CD4-positive, CD25-positive, alpha-beta regulatory T cell (primary cell): ENCODE data around the gene SLC4A1AP. TPM values are rescaled to one million over a fixed set of nuclear protein-coding genes. Genes with fewer than 3 reads are reported as not detected.
"Not testable (repeated sequence)": the region's sequence is repeated elsewhere in the genome, so short reads cannot be mapped to it uniquely, and the experiment has no call there.

Experiments
- ATAC-seq, 2 donors: fragments of 150-1000 bp; cut with Tn5 transposase; one replicate each; pipeline ENCODE4 v1.10.0; 2021; ENCODE audit warnings: low read depth in 2 of 2, moderate number of reproducible peaks in 2 of 2, moderate library complexity in 1 of 2
- DNase-seq, 3 donors: peaks; one replicate each; pipeline versions ENCODE4 v3.0.0 to v3.0.0-alpha.2; 2012 to 2022; ENCODE audit warnings: mixed read lengths in 1 of 3
- H3K27ac ChIP-seq: one replicate; pipeline ENCODE4 v1.7.0; 2013; ENCODE audit warnings: mild to moderate bottlenecking, low read length; ENCODE audit not compliant: insufficient read depth, poor library complexity, severe bottlenecking
- H3K27me3 ChIP-seq: one replicate; pipeline ENCODE4 v1.7.0; 2013; ENCODE audit warnings: low read length; ENCODE audit not compliant: control insufficient read depth, insufficient read depth
- H3K36me3 ChIP-seq: one replicate; pipeline ENCODE4 v1.7.0; 2013; ENCODE audit warnings: mild to moderate bottlenecking, low read length, moderate library complexity; ENCODE audit not compliant: control insufficient read depth, insufficient read depth
- H3K4me1 ChIP-seq: 2 replicates; pipeline ENCODE4 v1.7.0; 2013; ENCODE audit warnings: mild to moderate bottlenecking, low read length; ENCODE audit not compliant: insufficient read depth, control insufficient read depth, poor library complexity, severe bottlenecking
- H3K4me3 ChIP-seq: one replicate; pipeline ENCODE4 v1.7.0; 2013; ENCODE audit warnings: low read depth, mild to moderate bottlenecking, low read length, moderate library complexity
- H3K9me3 ChIP-seq, 2 experiments: 1 replicate in 1 of 2; 2 replicates in 1 of 2; pipeline ENCODE4 v1.7.0; 2013; ENCODE audit warnings: low read length in 2 of 2, mild to moderate bottlenecking in 1 of 2, moderate library complexity in 1 of 2; ENCODE audit not compliant: control insufficient read depth in 2 of 2
- H3K27ac Mint-ChIP-seq, 3 donors: one replicate each; pipeline ENCODE4 v1.8.0; 2020 to 2022; ENCODE audit warnings: mild to moderate bottlenecking in 3 of 3, mixed read lengths in 3 of 3, moderate library complexity in 2 of 3
- H3K27me3 Mint-ChIP-seq: one replicate; pipeline ENCODE4 v1.8.0; 2022; ENCODE audit warnings: mild to moderate bottlenecking, mixed read lengths
- H3K36me3 Mint-ChIP-seq: one replicate; pipeline ENCODE4 v1.8.0; 2020; ENCODE audit warnings: mixed read lengths
- H3K4me1 Mint-ChIP-seq, 4 donors: one replicate each; pipeline ENCODE4 v1.8.0; 2020 to 2022; ENCODE audit warnings: mixed read lengths in 4 of 4, mild to moderate bottlenecking in 1 of 4
- H3K4me3 Mint-ChIP-seq, 4 donors: one replicate each; pipeline ENCODE4 v1.8.0; 2020 to 2022; ENCODE audit warnings: mild to moderate bottlenecking in 4 of 4, mixed read lengths in 4 of 4, moderate library complexity in 3 of 4
- H3K9me3 Mint-ChIP-seq, 7 donors: one replicate each; pipeline ENCODE4 v1.8.0; 2020 to 2022; ENCODE audit warnings: mixed read lengths in 7 of 7, mild to moderate bottlenecking in 3 of 7, moderate library complexity in 2 of 7
- polyA plus RNA-seq, 4 donors: library from polyadenylated mRNA; unstranded; fragments of 300-500 nt; fragmentation: Illumina TruSeq; gene quantifications; one replicate each; pipeline ENCODE4 v1.2.3, GENCODE V29; 2021
- total RNA-seq: library from RNA; stranded (reverse); gene quantifications from one replicate; pipeline ENCODE4 v1.2.3, GENCODE V29; 2022

The SLC4A1AP gene
- total and polyA plus RNA-seq, 5 donors from 2014 or later = 20.8 to 28.3 (median 25.3) TPM

DNA sequence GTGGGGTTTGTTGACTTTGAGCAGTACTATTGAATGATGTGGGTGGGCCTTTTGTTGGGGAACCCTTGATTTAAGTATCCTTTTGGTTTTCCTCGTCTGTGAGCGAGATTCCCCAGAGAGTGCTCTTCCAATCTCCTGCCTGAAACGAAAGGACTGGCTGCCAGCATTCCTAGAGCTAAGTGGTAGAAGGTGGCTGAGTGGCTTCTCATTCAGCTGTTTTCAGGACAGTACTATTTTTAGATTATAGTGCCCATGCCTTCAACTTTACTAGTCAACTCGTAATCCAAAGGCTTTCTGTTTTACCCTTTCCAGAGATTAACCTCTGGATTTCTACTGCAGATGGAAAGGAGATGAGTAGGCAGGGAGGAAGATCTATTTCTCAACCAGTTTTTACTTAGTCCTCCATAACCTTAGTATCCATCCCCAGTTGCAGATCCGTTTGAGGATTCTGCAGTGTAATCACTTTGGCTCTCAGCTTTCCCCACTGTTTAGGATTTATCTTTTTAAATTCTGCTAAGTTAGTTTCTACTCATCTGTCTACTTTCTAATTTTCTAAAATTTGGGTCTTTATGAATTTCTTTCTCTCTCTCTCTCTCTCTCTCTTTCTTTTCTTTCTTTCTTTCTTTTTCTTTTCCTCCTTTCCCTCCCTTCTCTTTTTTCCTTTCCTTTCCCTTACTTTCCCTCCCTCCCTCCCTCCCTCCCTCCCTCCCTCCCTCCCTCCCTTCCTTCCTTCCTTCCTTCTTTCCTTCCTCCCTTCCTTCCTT is 9.2 kb downstream of the SLC4A1AP start:
- Histone ChIP-seq H3K27ac (no peak overlapping the region), H3K27me3 (no peaks in the 10 kb centered on the region), H3K9me3 (no peaks in the 10 kb centered on the region), H3K4me1 (no peaks in the 10 kb centered on the region), H3K4me3 (no peak overlapping the region), H3K36me3 (peaks cover 70% of the 10 kb centered on the region)
- Mint-ChIP-seq H3K27ac (no peak overlapping the region), H3K27me3 (no peaks in the 10 kb centered on the region), H3K4me3 (no peak overlapping the region), H3K9me3 (no peaks in the 10 kb centered on the region), H3K36me3 (peaks cover 47% of the 10 kb centered on the region), H3K4me1 (peaks cover 10 to 27% (median 13%) of the 10 kb centered on the region in 4 donors)
- ATAC-seq (no peak), DNase-seq (no peak)

DNA sequence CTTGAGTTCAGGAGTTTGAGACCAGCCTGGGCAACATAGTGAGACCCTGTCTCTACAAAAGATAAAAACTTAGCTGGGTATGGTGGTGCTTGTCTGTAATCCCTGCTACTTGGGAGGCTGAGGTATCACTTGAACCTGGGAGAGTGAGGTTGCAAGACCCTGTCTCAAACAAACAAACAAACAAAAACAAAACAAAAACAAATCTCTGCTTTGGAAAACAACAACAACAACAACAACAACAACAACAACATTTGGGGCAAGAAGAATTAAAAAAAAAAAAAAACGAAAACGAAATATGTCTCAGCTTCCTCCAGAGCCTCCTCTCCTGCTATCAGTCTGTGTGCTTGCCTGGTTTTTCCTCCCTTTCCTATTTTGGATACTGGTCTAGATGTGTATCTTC is 16.9 kb downstream of the SLC4A1AP start:
- no peak overlapping the region for H3K27ac Mint-ChIP-seq
- H3K4me1 ChIP-seq = no peaks in the 10 kb centered on the region
- H3K9me3 Mint-ChIP-seq = no peaks in the 10 kb centered on the region
- H3K27me3 Mint-ChIP-seq = no peaks in the 10 kb centered on the region
- H3K36me3 Mint-ChIP-seq = peaks cover 36% of the 10 kb centered on the region
- peaks cover 9 to 11% (median 10%) of the 10 kb centered on the region in 4 donors for H3K4me1 Mint-ChIP-seq
- DNase-seq (no peak), ATAC-seq (no peak)
- H3K27ac ChIP-seq = no peak overlapping the region
- H3K4me3 ChIP-seq = no peak overlapping the region
- peaks cover 65% of the 10 kb centered on the region for H3K36me3 ChIP-seq
- H3K9me3 ChIP-seq = no peaks in the 10 kb centered on the region
- no peak overlapping the region for H3K4me3 Mint-ChIP-seq
- H3K27me3 ChIP-seq = no peaks in the 10 kb centered on the region

DNA sequence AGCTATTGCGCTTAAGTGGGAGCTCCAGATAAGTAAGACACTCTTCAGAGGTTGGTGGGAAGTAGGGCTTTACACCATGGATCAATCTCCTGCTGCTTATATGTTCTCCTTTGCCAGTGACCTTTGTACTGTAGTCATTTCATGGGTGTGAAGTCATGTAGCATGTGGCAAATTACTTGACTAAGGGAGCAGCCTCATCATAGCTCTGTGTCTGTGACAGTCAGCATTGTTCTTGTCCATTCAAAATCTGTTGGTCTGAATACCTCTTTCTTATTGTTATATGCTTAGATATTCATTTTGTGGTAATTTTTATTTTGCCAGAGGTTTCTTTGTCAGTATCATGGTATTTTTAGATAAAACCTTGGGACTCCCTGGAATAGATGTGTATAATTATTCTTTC is 18.2 kb downstream of the SLC4A1AP start:
- DNase-seq (no peak), ATAC-seq (no peak)
- Histone ChIP-seq H3K27ac (no peak overlapping the region), H3K36me3 (peaks cover 69% of the 10 kb centered on the region), H3K27me3 (no peaks in the 10 kb centered on the region), H3K9me3 (no peaks in the 10 kb centered on the region), H3K4me3 (no peak overlapping the region), H3K4me1 (no peaks in the 10 kb centered on the region)
- no peaks in the 10 kb centered on the region for H3K27me3 Mint-ChIP-seq
- peaks cover 9 to 14% (median 10%) of the 10 kb centered on the region in 4 donors for H3K4me1 Mint-ChIP-seq
- peaks cover 39% of the 10 kb centered on the region for H3K36me3 Mint-ChIP-seq
- H3K27ac Mint-ChIP-seq = peak overlapping the region in 1 of 3 donors; percentile 45
- no peaks in the 10 kb centered on the region for H3K9me3 Mint-ChIP-seq
- no peak overlapping the region for H3K4me3 Mint-ChIP-seq

DNA sequence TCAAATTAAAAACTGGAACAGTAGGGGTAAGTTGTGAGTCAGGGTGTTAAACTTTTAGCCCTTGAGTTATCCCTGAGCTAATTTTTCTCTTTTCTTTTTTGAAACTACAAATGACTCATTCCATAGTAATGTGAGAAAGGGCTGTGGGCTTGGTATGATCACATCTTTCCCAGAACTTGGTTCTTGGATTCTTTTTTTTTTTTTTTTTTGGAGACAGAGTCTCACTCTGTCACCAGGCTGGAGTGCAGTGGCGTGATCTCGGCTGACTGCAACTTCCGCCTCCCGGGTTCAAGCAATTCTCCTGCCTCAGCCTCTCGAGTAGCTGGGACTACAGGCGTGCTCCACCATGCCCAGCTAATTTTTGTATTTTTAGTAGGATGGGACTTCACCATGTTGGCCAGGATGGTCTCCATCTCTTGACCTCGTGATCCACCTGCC is 18.7 kb downstream of the SLC4A1AP start:
- not testable (repeated sequence) for H3K27me3 Mint-ChIP-seq, ATAC-seq, H3K4me3 ChIP-seq, H3K4me3 Mint-ChIP-seq, DNase-seq, H3K4me1 ChIP-seq, H3K9me3 Mint-ChIP-seq, H3K27ac Mint-ChIP-seq, H3K9me3 ChIP-seq, H3K27ac ChIP-seq, H3K27me3 ChIP-seq
- H3K4me1 Mint-ChIP-seq = peaks cover 9 to 14% (median 10%) of the 10 kb centered on the region in 4 donors
- peaks cover 67% of the 10 kb centered on the region for H3K36me3 ChIP-seq
- peaks cover 39% of the 10 kb centered on the region for H3K36me3 Mint-ChIP-seq

DNA sequence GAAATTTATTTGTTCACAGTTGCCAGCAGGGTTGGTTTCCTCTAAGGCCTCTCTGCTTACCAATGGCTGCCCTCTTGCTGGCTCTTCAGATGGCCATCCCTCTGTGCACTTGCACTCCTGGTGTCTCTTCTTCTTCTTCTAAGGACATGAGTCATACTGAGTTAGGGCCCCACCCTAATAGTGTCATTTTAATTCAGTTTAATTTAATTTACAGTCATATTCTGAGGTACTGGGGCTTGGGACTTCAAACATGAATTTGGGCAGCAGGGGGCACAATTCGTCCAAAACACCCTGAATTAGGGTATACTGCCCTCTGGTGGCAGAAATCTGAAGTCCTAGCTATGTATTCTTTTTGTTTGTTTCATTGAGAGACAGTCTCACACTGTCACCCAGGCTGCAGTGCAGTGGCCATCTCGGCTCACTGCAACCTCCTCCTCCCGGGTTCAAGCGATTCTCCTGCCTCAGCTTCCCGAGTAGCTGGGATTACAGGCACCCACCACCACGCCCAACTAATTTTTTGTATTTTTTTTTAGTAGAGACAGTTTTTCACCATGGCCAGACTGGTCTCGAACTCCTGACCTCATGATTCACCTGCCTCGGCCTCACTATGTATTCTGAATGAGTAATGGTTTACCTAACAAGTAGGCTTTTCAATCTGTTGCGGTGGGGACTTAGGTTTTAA is 19.8 kb downstream of the SLC4A1AP start:
- Mint-ChIP-seq H3K4me1 (peaks cover 5 to 14% (median 10%) of the 10 kb centered on the region in 4 donors), H3K27ac (peak overlapping the region; percentile 79 to 91 (median 85)), H3K36me3 (peaks cover 37% of the 10 kb centered on the region), H3K9me3 (no peaks in the 10 kb centered on the region), H3K27me3 (no peaks in the 10 kb centered on the region), H3K4me3 (no peak overlapping the region)
- Histone ChIP-seq H3K9me3 (no peaks in the 10 kb centered on the region), H3K36me3 (peaks cover 64% of the 10 kb centered on the region), H3K27ac (peak overlapping the region; percentile 24), H3K4me3 (no peak overlapping the region), H3K27me3 (no peaks in the 10 kb centered on the region), H3K4me1 (no peaks in the 10 kb centered on the region)
- ATAC-seq (peak; percentile 90 to 92), DNase-seq (peak; percentile 79 to 96 (median 88))

DNA sequence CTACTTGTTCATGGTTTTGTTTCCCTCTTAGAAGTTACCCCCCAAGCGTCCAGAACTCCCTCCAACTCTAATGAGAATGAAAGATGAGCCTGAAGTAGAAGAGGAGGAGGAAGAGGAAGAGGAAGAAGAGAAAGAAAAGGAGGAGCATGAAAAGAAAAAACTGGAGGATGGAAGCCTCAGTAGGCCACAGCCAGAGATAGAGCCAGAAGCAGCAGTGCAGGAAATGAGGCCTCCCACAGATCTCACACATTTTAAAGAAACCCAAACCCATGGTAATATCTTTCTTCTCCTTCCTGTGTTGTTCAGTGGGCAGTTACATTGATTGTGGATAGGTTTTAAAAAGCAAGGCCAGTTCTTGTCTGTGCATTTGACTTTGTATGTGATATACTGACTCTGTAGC is 21.3 kb downstream of the SLC4A1AP start:
- H3K27me3 ChIP-seq, H3K27ac ChIP-seq, H3K4me1 ChIP-seq, H3K9me3 ChIP-seq, H3K9me3 Mint-ChIP-seq, ATAC-seq, H3K4me3 ChIP-seq, H3K4me3 Mint-ChIP-seq, H3K27me3 Mint-ChIP-seq: not testable (repeated sequence)
- peaks cover 31% of the 10 kb centered on the region for H3K36me3 Mint-ChIP-seq
- peaks cover 5 to 14% (median 10%) of the 10 kb centered on the region in 4 donors for H3K4me1 Mint-ChIP-seq
- peak overlapping the region in 2 of 3 donors; percentile 66 to 95 for H3K27ac Mint-ChIP-seq
- DNase-seq = peak in 1 of 3 donors; percentile 33
- H3K36me3 ChIP-seq = peaks cover 65% of the 10 kb centered on the region

DNA sequence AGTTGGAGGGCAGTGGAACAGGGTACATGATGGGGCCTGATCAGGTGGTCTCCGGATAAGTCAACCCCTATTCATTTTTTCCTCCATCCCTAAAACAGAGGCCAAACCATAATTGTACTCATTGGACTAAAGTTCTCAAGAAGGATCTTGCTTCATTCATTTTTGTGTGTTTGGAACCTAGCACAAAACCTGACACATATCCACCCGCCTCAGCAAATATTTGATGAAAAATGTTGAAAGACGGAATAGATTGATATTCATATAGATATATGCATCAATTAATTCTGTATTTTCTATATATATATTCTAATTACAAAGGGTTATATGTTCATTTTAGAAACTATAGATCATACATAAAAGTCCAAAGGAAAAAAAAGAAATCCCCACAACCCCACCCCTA is 21.9 kb downstream of the SLC4A1AP start:
- H3K9me3 ChIP-seq = no peaks in the 10 kb centered on the region
- H3K36me3 ChIP-seq = peaks cover 65% of the 10 kb centered on the region
- no peaks in the 10 kb centered on the region for H3K4me1 ChIP-seq
- no peak overlapping the region for H3K27ac ChIP-seq
- Mint-ChIP-seq H3K36me3 (peaks cover 29% of the 10 kb centered on the region), H3K9me3 (no peaks in the 10 kb centered on the region), H3K4me3 (no peak overlapping the region), H3K27ac (no peak overlapping the region), H3K4me1 (peaks cover 5 to 13% (median 10%) of the 10 kb centered on the region in 4 donors), H3K27me3 (no peaks in the 10 kb centered on the region)
- DNase-seq = no peak
- ATAC-seq = no peak
- no peaks in the 10 kb centered on the region for H3K27me3 ChIP-seq
- no peak overlapping the region for H3K4me3 ChIP-seq
